ENCODE data around the gene PTMA.

PTMA gene

DNA sequence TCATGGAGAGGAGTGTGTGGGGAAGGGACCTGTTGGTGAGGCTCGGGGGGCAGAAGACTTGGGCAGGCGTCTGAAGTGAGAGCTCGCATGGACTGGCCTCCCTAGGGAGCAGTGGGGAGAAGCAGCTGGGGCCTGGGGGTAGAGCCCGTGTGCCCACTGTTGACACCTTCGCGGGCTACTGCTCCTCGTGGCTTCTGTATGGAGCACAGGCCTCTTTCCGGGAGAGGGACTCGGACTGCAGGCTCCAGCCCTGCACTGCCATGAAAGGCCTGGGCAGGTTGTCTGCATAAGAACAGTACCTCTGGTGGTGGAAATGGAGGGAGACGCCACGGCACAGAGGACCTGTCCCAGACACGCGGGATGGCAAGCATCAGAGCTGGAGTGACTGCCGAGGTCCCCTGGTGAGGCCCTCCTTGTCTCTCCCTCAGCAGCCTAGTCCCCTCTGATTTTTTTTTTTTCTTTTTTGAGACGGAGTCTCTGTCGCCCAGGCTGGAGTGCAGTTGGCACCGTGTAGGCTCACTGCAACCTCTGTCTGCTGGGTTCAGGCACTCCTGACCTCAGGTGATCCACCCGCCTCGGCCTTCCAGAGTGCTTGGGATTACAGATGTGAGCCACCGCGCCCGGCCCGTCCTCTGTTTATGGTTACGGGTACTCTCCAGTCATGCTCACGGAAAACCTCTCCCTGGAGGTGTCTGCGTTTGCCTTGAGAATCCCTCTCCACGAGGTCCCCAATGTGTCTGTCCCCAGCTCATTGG lies 44.7 kb upstream of the PTMA start:
- no peak for DNase-seq (ENCODE audit: low read depth)
- TF ChIP-seq, protein P1, sequence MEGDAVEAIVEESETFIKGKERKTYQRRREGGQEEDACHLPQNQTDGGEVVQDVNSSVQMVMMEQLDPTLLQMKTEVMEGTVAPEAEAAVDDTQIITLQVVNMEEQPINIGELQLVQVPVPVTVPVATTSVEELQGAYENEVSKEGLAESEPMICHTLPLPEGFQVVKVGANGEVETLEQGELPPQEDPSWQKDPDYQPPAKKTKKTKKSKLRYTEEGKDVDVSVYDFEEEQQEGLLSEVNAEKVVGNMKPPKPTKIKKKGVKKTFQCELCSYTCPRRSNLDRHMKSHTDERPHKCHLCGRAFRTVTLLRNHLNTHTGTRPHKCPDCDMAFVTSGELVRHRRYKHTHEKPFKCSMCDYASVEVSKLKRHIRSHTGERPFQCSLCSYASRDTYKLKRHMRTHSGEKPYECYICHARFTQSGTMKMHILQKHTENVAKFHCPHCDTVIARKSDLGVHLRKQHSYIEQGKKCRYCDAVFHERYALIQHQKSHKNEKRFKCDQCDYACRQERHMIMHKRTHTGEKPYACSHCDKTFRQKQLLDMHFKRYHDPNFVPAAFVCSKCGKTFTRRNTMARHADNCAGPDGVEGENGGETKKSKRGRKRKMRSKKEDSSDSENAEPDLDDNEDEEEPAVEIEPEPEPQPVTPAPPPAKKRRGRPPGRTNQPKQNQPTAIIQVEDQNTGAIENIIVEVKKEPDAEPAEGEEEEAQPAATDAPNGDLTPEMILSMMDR (IDR thresholded peaks at IDR 0.05; ENCODE audit: control insufficient read depth, extremely low read depth, insufficient read depth), result no peak
- H3K4me3 ChIP-seq (ENCODE audit: low read depth, low read length), result no peak overlapping the region

GRCh38 chr2:231664727-231665126 lies 43.6 kb upstream of the PTMA start:
- DNase-seq (ENCODE audit: low read depth), result no peak
- no peak overlapping the region for H3K4me3 ChIP-seq (ENCODE audit: low read depth, low read length)
- TF ChIP-seq, protein P1 (IDR thresholded peaks at IDR 0.05; ENCODE audit: control insufficient read depth, extremely low read depth, insufficient read depth), result no peak

- DNase-seq (ENCODE audit: low read depth), result no peak
- TF ChIP-seq, protein P1 (IDR thresholded peaks at IDR 0.05; ENCODE audit: control insufficient read depth, extremely low read depth, insufficient read depth), result no peak
- peak overlapping the region; percentile 42 for H3K4me3 ChIP-seq (ENCODE audit: low read depth, low read length)
Measured at GRCh38 chr2:231665245-231666170, 42.8 kb upstream of the PTMA start.

DNA sequence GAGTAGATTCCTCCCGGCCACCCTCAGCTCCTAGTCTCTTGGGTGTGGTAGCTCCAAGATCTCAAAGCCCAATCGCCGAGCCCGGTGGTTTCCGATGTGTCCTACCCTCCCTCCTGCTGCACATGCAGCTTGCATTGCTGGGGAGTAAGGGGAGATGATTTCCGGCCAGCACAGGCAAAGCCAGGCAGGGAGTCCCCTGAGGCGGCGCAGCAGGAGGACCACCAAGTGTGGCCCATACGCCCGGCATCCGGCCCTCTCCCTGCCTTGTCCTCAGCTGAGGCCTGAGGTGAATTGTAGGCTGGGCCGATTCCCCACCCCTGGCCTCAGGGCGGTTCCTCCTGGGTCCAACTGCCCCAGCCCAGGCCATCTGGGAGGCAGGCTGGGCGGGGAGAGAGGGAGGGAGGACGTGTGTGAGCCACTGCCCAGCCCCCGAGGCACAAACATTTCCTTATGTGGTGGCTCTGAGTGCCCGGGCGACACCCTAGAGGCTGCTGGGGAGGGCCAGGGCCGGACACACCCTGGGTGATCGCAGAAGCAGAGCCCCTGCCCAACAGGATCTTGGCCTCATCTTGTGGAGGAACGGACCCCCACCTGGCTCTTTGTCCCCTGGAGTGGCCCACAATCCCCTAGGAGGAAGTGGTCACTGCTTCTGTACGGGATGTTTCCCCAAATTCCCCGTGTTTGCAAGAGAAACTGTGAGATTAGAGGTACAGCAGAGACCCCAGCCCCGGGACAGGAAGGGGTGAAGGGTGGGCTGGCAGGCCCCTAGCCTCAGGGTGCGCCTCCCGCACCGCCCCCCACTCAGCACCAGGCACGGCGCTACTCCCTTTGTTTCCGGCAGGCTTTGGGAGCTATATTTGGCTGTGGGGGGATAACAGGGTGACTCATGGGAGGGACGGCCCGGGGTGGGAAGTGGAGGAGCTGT lies 41.9 kb upstream of the PTMA start:
- TF ChIP-seq, protein P1 (IDR thresholded peaks at IDR 0.05; ENCODE audit: control insufficient read depth, extremely low read depth, insufficient read depth), result no peak
- DNase-seq (ENCODE audit: low read depth), result peak; percentile 84
- H3K4me3 ChIP-seq (ENCODE audit: low read depth, low read length), result peak overlapping the region; percentile 42

GRCh38 chr2:231667096-231667427 lies 41.3 kb upstream of the PTMA start:
- DNase-seq (ENCODE audit: low read depth), result no peak
- no peak overlapping the region for H3K4me3 ChIP-seq (ENCODE audit: low read depth, low read length)
- TF ChIP-seq, protein P1 (IDR thresholded peaks at IDR 0.05; ENCODE audit: control insufficient read depth, extremely low read depth, insufficient read depth), result no peak

DNA sequence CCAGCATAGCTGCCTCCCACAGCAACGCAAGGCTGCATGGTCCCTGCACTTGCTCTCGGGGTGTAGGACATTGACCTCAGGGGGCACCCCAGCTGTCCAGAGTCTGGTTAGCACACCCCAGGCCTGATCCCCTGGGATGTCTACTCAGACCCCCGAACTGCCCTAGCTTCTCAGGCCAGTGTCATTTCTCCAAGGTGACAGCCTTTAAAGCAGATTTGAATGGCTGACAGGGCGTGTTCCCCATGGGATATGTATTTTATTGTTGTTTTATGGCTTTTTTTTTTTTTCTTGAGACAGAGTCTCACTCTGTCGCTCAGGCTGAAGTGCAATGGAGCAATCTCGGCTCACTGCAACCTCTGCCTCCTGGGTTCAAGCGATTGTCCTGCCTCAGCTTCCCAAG lies 40.8 kb upstream of the PTMA start:
- no peak for DNase-seq (ENCODE audit: low read depth)
- no peak overlapping the region for H3K4me3 ChIP-seq (ENCODE audit: low read depth, low read length)
- TF ChIP-seq, protein P1 (IDR thresholded peaks at IDR 0.05; ENCODE audit: control insufficient read depth, extremely low read depth, insufficient read depth), result no peak
